WTC11 (cell line): ENCODE results near the gene ARHGEF9. TPM values are rescaled to one million over a fixed set of nuclear protein-coding genes. Genes with fewer than 3 reads are reported as not detected.

ENCODE experiments used
- ATAC-seq: fragments of 200-7000 bp; cut with Tn5 transposase; 2 replicates; pipeline ENCODE4 v1.10.0; 2021; ENCODE audit warnings: mild to moderate bottlenecking, moderate library complexity
- CTCF ChIA-PET: fragments of 300-600 bp; sonication (Branson Sonifier 250); formaldehyde crosslinking; loops from one replicate; lab custom pipeline; 2021; ENCODE audit warnings: antibody characterized with exemption; lab: Charles Lee
- POLR2A ChIA-PET: fragments of 350-600 bp; sonication (Branson Sonifier 250); formaldehyde crosslinking; loops from one replicate; lab custom pipeline; 2021; ENCODE audit warnings: antibody characterized with exemption; lab: Charles Lee
- DNase-seq: peaks from one replicate; pipeline ENCODE4 v3.0.0; 2021; ENCODE audit warnings: low spot score
- H3K27ac Mint-ChIP-seq: 2 replicates; pipeline ENCODE4 v1.8.0; 2021; ENCODE audit warnings: mixed read lengths
- H3K27me3 Mint-ChIP-seq: 2 replicates; pipeline ENCODE4 v1.8.0; 2021; ENCODE audit warnings: low read depth, mild to moderate bottlenecking, moderate library complexity, mixed read lengths
- H3K36me3 Mint-ChIP-seq: 2 replicates; pipeline ENCODE4 v1.8.0; 2021; ENCODE audit warnings: mixed read lengths
- H3K4me1 Mint-ChIP-seq: 2 replicates; pipeline ENCODE4 v1.8.0; 2022; ENCODE audit warnings: mixed read lengths
- H3K4me3 Mint-ChIP-seq: 2 replicates; pipeline ENCODE4 v1.8.0; 2021; ENCODE audit warnings: mild to moderate bottlenecking, moderate library complexity, mixed read lengths
- H3K9me3 Mint-ChIP-seq: 2 replicates; pipeline ENCODE4 v1.8.0; 2021; ENCODE audit warnings: mixed read lengths
- AFF4 ChIP-seq: sonication (generic); formaldehyde crosslinking; IDR thresholded peaks from 2 replicates; pipeline ENCODE4 v1.8.1; 2023; ENCODE audit warnings: mild to moderate bottlenecking, missing genetic modification reagents, borderline replicate concordance
- AR ChIP-seq: fragments of 250-450 bp; sonication (Bioruptor Pico); IDR thresholded peaks from 2 replicates; pipeline ENCODE4 v1.9.0; 2021; ENCODE audit warnings: mild to moderate bottlenecking
- ATF1 ChIP-seq: sonication (generic); formaldehyde crosslinking; IDR thresholded peaks from 2 replicates; pipeline ENCODE4 v1.8.1; 2023; ENCODE audit warnings: mild to moderate bottlenecking, moderate library complexity, missing genetic modification reagents
- CBFB ChIP-seq: sonication (generic); formaldehyde crosslinking; IDR thresholded peaks from 2 replicates; pipeline ENCODE4 v1.8.1; 2022; ENCODE audit warnings: mild to moderate bottlenecking, low read depth, missing genetic modification reagents
- ERG ChIP-seq: fragments of 250-450 bp; sonication (Bioruptor Pico); IDR thresholded peaks from 2 replicates; pipeline ENCODE4 v1.8.0; 2021; ENCODE audit warnings: mild to moderate bottlenecking
- FOXP1 ChIP-seq: sonication (generic); formaldehyde crosslinking; IDR thresholded peaks from 2 replicates; pipeline ENCODE4 v1.8.0; 2022; ENCODE audit warnings: missing genetic modification reagents, mild to moderate bottlenecking, moderate library complexity, borderline replicate concordance
- FOXP4 ChIP-seq: sonication (generic); formaldehyde crosslinking; IDR thresholded peaks from 2 replicates; pipeline ENCODE4 v1.8.0; 2022; ENCODE audit warnings: mild to moderate bottlenecking, missing genetic modification reagents
- HMGA2 ChIP-seq: fragments of 250-450 bp; sonication (Bioruptor Pico); IDR thresholded peaks from 2 replicates; pipeline ENCODE4 v1.4.0; 2021; ENCODE audit warnings: mild to moderate bottlenecking, moderate library complexity
- IRF1 ChIP-seq: sonication (generic); formaldehyde crosslinking; IDR thresholded peaks from 2 replicates; pipeline ENCODE4 v1.8.0; 2023; ENCODE audit warnings: missing genetic modification reagents
- MAX ChIP-seq: sonication (generic); formaldehyde crosslinking; IDR thresholded peaks from 2 replicates; pipeline ENCODE4 v1.8.0; 2022; ENCODE audit warnings: mild to moderate bottlenecking, missing genetic modification reagents
- NFATC4 ChIP-seq: fragments of 250-450 bp; sonication (Bioruptor Pico); IDR thresholded peaks from 2 replicates; pipeline ENCODE4 v1.9.0; 2021; ENCODE audit warnings: mild to moderate bottlenecking
- NR3C1 ChIP-seq: sonication (generic); formaldehyde crosslinking; conservative IDR thresholded peaks from 2 replicates; pipeline ENCODE4 v1.8.1; 2023; ENCODE audit warnings: low read depth, mild to moderate bottlenecking, missing genetic modification reagents
- SP1 ChIP-seq: sonication (generic); formaldehyde crosslinking; conservative IDR thresholded peaks from 2 replicates; pipeline ENCODE4 v1.8.1; 2022; ENCODE audit warnings: missing genetic modification reagents
- TEAD1 ChIP-seq: sonication (generic); formaldehyde crosslinking; IDR thresholded peaks from 2 replicates; pipeline ENCODE4 v1.8.0; 2022; ENCODE audit warnings: mild to moderate bottlenecking, missing genetic modification reagents
- ZBTB21 ChIP-seq: sonication (generic); formaldehyde crosslinking; IDR thresholded peaks from 2 replicates; pipeline ENCODE4 v1.8.1; 2023; ENCODE audit warnings: mild to moderate bottlenecking, missing genetic modification reagents, borderline replicate concordance
- ZMAT4 ChIP-seq: fragments of 250-450 bp; sonication (Bioruptor Pico); IDR thresholded peaks from 2 replicates; pipeline ENCODE4 v1.9.0; 2021; ENCODE audit warnings: mild to moderate bottlenecking
- ZSCAN18 ChIP-seq: fragments of 250-450 bp; sonication (Bioruptor Pico); IDR thresholded peaks from 2 replicates; pipeline ENCODE4 v2.1.2; 2022; ENCODE audit warnings: mild to moderate bottlenecking, moderate library complexity
- total RNA-seq: library from RNA; stranded (reverse); gene quantifications from 3 replicates; pipeline ENCODE4 v1.2.3, GENCODE V29; 2021

ARHGEF9 gene
- total RNA-seq, 1 experiment from 2014 or later, result 32.1 TPM

- no peak for TF ChIP-seq AR
Measured at GRCh38 chrX:63737131-63737921, 47.7 kb downstream of the ARHGEF9 start (continued).

GRCh38 chrX:63735882-63736281 lies 49.1 kb downstream of the ARHGEF9 start:
- CTCF ChIA-PET, result interaction anchor here (0.6 kb wide), 1 partner anchor 9 kb away, joined by 4 read pairs; no protein-coding TSS in a partner anchor
- Mint-ChIP-seq H3K27me3 (no peaks in the 10 kb centered on the region), H3K9me3 (no peaks in the 10 kb centered on the region), H3K4me3 (no peak overlapping the region), H3K27ac (no peak overlapping the region), H3K36me3 (no peaks in the 10 kb centered on the region), H3K4me1 (peaks cover 23% of the 10 kb centered on the region)
- ATAC-seq (no peak; the same call in 1 of the 2 replicates), DNase-seq (no peak)
- POLR2A ChIA-PET, result no interaction called here
- TF ChIP-seq ZSCAN18 (CRISPR knock-in tag), result no peak
- TF ChIP-seq, all 79 proteins: peak for 0

- DNase-seq (no peak), ATAC-seq (no peak)
- POLR2A ChIA-PET, result no interaction called here
- Mint-ChIP-seq H3K4me1 (peaks cover 20% of the 10 kb centered on the region), H3K9me3 (no peaks in the 10 kb centered on the region), H3K27me3 (no peaks in the 10 kb centered on the region), H3K27ac (no peak overlapping the region), H3K36me3 (peaks cover 10% of the 10 kb centered on the region; the same call in 1 of the 2 replicates), H3K4me3 (no peak overlapping the region)
- CTCF ChIA-PET, result no interaction called here
- TF ChIP-seq MAX (CRISPR knock-in tag) (no peak), FOXP4 (CRISPR knock-in tag) (no peak), CBFB (CRISPR knock-in tag) (no peak), TEAD1 (no peak), ERG (CRISPR knock-in tag) (no peak), ZMAT4 (CRISPR knock-in tag) (no peak), AFF4 (CRISPR knock-in tag) (no peak), ATF1 (CRISPR knock-in tag) (no peak), FOXP1 (CRISPR knock-in tag) (no peak), ZBTB21 (CRISPR knock-in tag) (no peak), NFATC4 (no peak), SP1 (CRISPR knock-in tag) (no peak), IRF1 (CRISPR knock-in tag) (no peak), NR3C1 (CRISPR knock-in tag) (no peak), HMGA2 (CRISPR knock-in tag) (no peak)
Measured at GRCh38 chrX:63720293-63720692, 64.7 kb downstream of the ARHGEF9 start.
